ENCODE data around the gene SRGAP1.

SRGAP1 gene

GRCh38 chr12:64044191-64044590, 199.7 kb downstream of the SRGAP1 start:
- TF ChIP-seq CTCF (IDR thresholded peaks at IDR 0.05; ENCODE audit: unreplicated experiment in 3 of 3): no peak
- Mint-ChIP-seq H3K4me1 (peaks cover 21% of the 10 kb centered on the region), H3K27ac (peak overlapping the region; percentile 25 to 80 (median 52)), H3K36me3 (ENCODE audit: low read depth) (peaks cover 40% of the 10 kb centered on the region), H3K4me3 (no peak overlapping the region), H3K9me3 (peaks cover 8% of the 10 kb centered on the region), H3K27me3 (ENCODE audit: low read depth) (no peaks in the 10 kb centered on the region)

- H3K4me3 Mint-ChIP-seq: no peak overlapping the region
Measured at GRCh38 chr12:64051057-64051456, 206.6 kb downstream of the SRGAP1 start.

GRCh38 chr12:64053117-64053516, 208.6 kb downstream of the SRGAP1 start:
- TF ChIP-seq CTCF (IDR thresholded peaks at IDR 0.05; ENCODE audit: unreplicated experiment in 3 of 3): no peak
- Mint-ChIP-seq H3K4me3 (no peak overlapping the region), H3K4me1 (peaks cover 15% of the 10 kb centered on the region), H3K36me3 (ENCODE audit: low read depth) (peaks cover 62% of the 10 kb centered on the region), H3K9me3 (peaks cover 37% of the 10 kb centered on the region), H3K27me3 (ENCODE audit: low read depth) (peaks cover 6% of the 10 kb centered on the region), H3K27ac (no peak overlapping the region)

More at GRCh38 chr12:64051057-64051456, 206.6 kb downstream of the SRGAP1 start:
- no peak for TF ChIP-seq CTCF (IDR thresholded peaks at IDR 0.05; ENCODE audit: unreplicated experiment in 3 of 3)
- Mint-ChIP-seq H3K4me1 (peaks cover 4% of the 10 kb centered on the region), H3K36me3 (ENCODE audit: low read depth) (peaks cover 68% of the 10 kb centered on the region), H3K9me3 (peaks cover 35% of the 10 kb centered on the region), H3K27ac (no peak overlapping the region), H3K27me3 (ENCODE audit: low read depth) (peaks cover 3% of the 10 kb centered on the region)

- TF ChIP-seq CTCF (IDR thresholded peaks at IDR 0.05; ENCODE audit: unreplicated experiment in 3 of 3): no peak
- Mint-ChIP-seq H3K27ac (no peak overlapping the region), H3K4me3 (no peak overlapping the region), H3K27me3 (ENCODE audit: low read depth) (peaks cover 6% of the 10 kb centered on the region), H3K9me3 (peaks cover 33% of the 10 kb centered on the region), H3K4me1 (peaks cover 24% of the 10 kb centered on the region), H3K36me3 (ENCODE audit: low read depth) (peaks cover 53% of the 10 kb centered on the region)
Measured at GRCh38 chr12:64054079-64054520, 209.6 kb downstream of the SRGAP1 start.

- Mint-ChIP-seq H3K9me3 (peaks cover 15% of the 10 kb centered on the region), H3K4me3 (no peak overlapping the region), H3K36me3 (ENCODE audit: low read depth) (peaks cover 27% of the 10 kb centered on the region), H3K4me1 (peaks cover 28% of the 10 kb centered on the region), H3K27ac (no peak overlapping the region), H3K27me3 (ENCODE audit: low read depth) (peaks cover 6% of the 10 kb centered on the region)
- TF ChIP-seq CTCF (IDR thresholded peaks at IDR 0.05; ENCODE audit: unreplicated experiment in 3 of 3): no peak
Measured at GRCh38 chr12:64056741-64057140, 212.2 kb downstream of the SRGAP1 start.

- TF ChIP-seq CTCF (IDR thresholded peaks at IDR 0.05; ENCODE audit: unreplicated experiment in 3 of 3): no peak
- H3K4me3 Mint-ChIP-seq: no peak overlapping the region
- H3K27ac Mint-ChIP-seq: peak overlapping the region; percentile 33 to 58 (median 46)
- peaks cover 28% of the 10 kb centered on the region for H3K4me1 Mint-ChIP-seq
- H3K36me3 Mint-ChIP-seq (ENCODE audit: low read depth): peaks cover 24% of the 10 kb centered on the region
- H3K27me3 Mint-ChIP-seq (ENCODE audit: low read depth): peaks cover 6% of the 10 kb centered on the region
- peaks cover 11% of the 10 kb centered on the region for H3K9me3 Mint-ChIP-seq
Measured at GRCh38 chr12:64057706-64058105, 213.2 kb downstream of the SRGAP1 start.

All from nephron (organoid).